Right atrium auricular region (tissue), 2 donors: ENCODE data around the gene FAT2. TPM values are rescaled to one million over a fixed set of nuclear protein-coding genes. Genes with fewer than 3 reads are reported as not detected.

Source experiments
- DNase-seq: peaks from one replicate; pipeline ENCODE4 v3.0.0-alpha.2; 2019; ENCODE audit warnings: low spot score
- H3K27ac ChIP-seq, 2 donors: fragments of 200-600 bp; sonication (generic); 1 replicate in 1 of 2; 2 replicates in 1 of 2; pipeline ENCODE4 v1.5.1; 2016 to 2019
- H3K27me3 ChIP-seq, 2 donors: fragments of 200-600 bp; sonication (generic); one replicate each; pipeline versions ENCODE4 v1.5.1 to v1.6.0; 2017 to 2019
- H3K36me3 ChIP-seq: fragments of 200-600 bp; sonication (generic); one replicate; pipeline ENCODE4 v1.5.1; 2016
- H3K4me1 ChIP-seq, 2 donors: fragments of 200-600 bp; sonication (generic); one replicate each; pipeline versions ENCODE4 v1.5.1 to v1.6.0; 2017 to 2019
- H3K4me3 ChIP-seq, 2 donors: fragments of 200-600 bp; sonication (generic); 1 replicate in 1 of 2; 2 replicates in 1 of 2; pipeline ENCODE4 v1.5.1; 2017 to 2019; ENCODE audit warnings: mild to moderate bottlenecking in 1 of 2, moderate library complexity in 1 of 2
- H3K9me3 ChIP-seq, 2 donors: fragments of 200-600 bp; sonication (generic); one replicate each; pipeline ENCODE4 v1.5.1; 2019
- CTCF ChIP-seq, 2 donors: fragments of 200-600 bp; sonication (generic); IDR thresholded peaks; one replicate each; pipeline ENCODE4 v1.5.1; 2019; ENCODE audit warnings: antibody characterized with exemption in 2 of 2
- total RNA-seq, 2 donors: library from RNA; depleted of rRNA; stranded (reverse); fragments of >200 nt; gene quantifications; one replicate each; pipeline ENCODE4 v1.1.0, GENCODE V29; 2016

Gene FAT2
- total RNA-seq, 2 donors from 2014 or later, result not detected

- Histone ChIP-seq H3K9me3 (no peaks in the 10 kb centered on the region), H3K36me3 (no peaks in the 10 kb centered on the region), H3K27me3 (no peaks in the 10 kb centered on the region), H3K4me1 (no peaks in the 10 kb centered on the region), H3K27ac (no peak overlapping the region), H3K4me3 (no peak overlapping the region)
- no peak for TF ChIP-seq CTCF (IDR thresholded peaks at IDR 0.05)
- no peak for DNase-seq
Observed at GRCh38 chr5:151541571-151541970, 49.6 kb downstream of the FAT2 start.

Other genes with a start within 250 kb of the FAT2 start
- gene SLC36A2, start 243.8 kb downstream of the FAT2 start, total RNA-seq, result not detected
- 1 to 10 TPM; 3.9 to 5.8 TPM for gene SLC36A1, start 143.7 kb downstream of the FAT2 start, total RNA-seq
- 100 to 1,000 TPM; 292 to 567 TPM for gene SPARC, start 95.6 kb upstream of the FAT2 start, total RNA-seq
- 10 to 100 TPM; 64.6 to 84.5 TPM for gene ATOX1, start 167.3 kb upstream of the FAT2 start, total RNA-seq
- 10 to 100 TPM; 57.1 to 60.9 TPM for gene G3BP1, start 180.6 kb upstream of the FAT2 start, total RNA-seq